Activated CD8-positive, alpha-beta memory T cell treated with anti-CD3 and anti-CD28 coated beads for 1 hour (primary cell): ENCODE measurements around the gene MAIP1.

Experiments
- DNase-seq, 2 donors: peaks; one replicate each; pipeline ENCODE4 v3.0.0-alpha.2; 2020; ENCODE audit warnings: low read depth in 1 of 2; ENCODE audit errors: extremely low read depth in 1 of 2

Gene MAIP1

DNA sequence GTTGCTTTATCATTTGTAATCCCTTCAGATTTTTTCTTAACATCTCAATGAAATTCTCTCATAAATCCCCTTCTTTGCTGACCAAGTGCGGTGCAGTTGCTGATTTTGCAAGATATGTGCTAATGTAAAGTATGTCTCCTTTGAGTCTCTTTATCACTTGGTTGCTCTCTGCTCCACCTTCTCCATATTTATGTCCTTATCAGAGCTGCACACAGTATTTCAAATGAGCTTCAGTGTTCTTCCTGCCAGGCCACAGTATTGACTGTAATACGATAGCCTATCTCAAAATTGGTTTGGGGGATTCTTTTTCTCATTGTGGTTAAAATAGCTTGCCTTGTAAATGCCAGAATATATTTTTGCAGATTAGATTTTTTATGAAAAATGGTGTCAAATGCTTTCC, 32.2 kb downstream of the MAIP1 start:
- no peak for DNase-seq

- DNase-seq: no peak
These were observed 32.8 kb downstream of the MAIP1 start for GRCh38 chr2:199988151-199988550.

DNA sequence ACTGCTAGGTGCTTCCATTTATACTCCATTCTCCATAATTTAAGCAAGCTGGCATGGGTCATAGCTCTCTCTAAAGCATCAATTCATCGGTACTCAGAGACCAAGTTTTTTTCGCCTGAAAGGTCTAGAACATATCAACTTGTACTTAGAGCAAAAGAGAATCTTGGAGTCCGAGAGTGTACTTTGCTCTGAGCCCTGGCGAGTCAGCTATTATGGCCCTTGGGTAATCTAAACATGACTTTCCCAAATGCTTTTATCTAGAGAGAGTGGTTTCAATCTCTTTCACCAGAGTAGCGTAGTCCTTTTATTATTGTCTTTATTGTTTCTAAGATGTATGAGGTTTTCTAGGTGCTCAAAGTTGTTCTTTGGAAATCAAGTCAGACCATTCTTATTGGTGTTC, 34.4 kb downstream of the MAIP1 start:
- no peak for DNase-seq

- DNase-seq: no peak
These were observed 36.3 kb downstream of the MAIP1 start for GRCh38 chr2:199991691-199992090.

DNA sequence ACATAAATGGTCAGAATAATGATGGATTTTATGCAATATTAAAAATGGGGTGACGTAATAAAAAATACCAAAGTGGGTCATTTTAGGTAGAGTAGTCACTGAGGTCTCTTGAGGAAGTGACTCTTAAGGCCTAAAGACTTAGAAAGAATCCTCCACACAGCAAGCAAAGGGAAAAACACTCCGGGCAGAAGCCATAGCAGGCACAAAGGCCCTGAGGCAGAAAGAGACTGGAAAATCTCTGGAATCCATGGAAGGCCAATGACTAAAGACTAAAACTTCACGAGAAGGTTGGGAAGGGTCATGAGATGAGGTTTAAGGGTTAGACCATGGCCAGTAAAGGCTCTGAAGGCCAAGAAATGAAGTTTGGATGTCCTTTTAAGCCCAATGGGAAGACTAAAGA, 36.9 kb downstream of the MAIP1 start:
- no peak for DNase-seq

DNA sequence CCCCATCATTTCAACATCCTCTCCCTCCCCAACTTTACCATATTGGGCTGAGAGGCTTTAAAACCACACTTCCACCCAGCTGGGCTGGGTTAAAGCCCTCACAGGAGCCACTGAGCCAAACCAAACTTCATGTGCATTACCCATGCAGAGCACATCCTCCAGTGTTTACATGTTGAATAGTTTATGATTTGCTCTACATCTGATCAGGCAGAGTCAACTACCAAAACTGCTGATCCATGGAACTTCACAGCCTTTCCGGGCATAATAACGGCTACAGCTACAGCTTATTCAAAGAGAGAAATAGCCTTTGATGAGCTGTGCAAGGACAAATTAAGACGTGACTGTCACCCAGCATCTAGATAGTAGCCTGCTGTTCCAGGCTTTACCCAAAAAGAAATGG, 39.0 kb downstream of the MAIP1 start:
- no peak for DNase-seq

- no peak for DNase-seq
These were observed 39.5 kb downstream of the MAIP1 start for GRCh38 chr2:199994896-199995295.

DNA sequence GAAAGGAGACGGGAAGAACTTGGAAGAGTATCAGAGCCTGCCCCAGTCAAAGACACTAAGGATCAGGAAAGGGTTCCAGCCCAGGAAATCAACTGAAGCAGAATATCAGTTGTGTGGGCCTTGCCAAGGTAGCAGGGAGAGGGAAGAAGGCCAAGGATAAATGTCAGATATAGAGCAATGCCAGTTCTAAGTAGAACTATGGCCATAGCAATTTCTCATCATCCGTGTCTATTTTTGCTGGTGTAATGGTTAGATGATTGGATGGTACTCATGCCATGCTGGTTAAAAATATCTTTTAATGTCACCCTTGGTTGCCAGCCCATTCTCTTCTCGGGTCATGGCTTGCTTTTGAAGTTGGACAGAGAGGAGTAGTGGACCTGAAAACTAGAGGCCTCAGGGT, 41.9 kb downstream of the MAIP1 start:
- DNase-seq: no peak

GRCh38 chr2:199999166-199999565, 43.8 kb downstream of the MAIP1 start:
- no peak for DNase-seq

- no peak for DNase-seq
These were observed 45.2 kb downstream of the MAIP1 start for GRCh38 chr2:200000444-200001163.

- DNase-seq: no peak
These were observed 48.1 kb downstream of the MAIP1 start for GRCh38 chr2:200003444-200003843.

GRCh38 chr2:200005675-200006074, 50.3 kb downstream of the MAIP1 start:
- DNase-seq: no peak

DNA sequence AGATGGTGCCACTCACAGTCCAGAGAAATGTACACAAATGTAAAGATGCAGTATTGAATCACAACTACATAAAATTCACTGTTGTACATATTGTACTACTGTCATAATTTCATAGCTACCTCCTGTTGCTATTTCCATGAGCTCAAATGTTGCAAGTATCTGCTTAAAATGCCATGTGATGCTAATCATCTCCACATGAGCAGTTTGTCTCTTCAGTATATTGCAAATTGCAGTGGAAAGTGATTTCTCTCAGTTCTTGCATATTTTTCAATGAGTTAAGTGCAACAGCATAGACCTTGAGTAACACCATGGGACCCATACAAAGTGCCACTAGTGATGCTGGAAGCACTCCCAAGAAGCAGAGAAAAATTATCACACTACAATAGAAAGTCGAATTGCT, 51.9 kb downstream of the MAIP1 start:
- no peak for DNase-seq

GRCh38 chr2:200012401-200012800, 57.0 kb downstream of the MAIP1 start:
- DNase-seq: no peak
